Measurements from ENCODE around the gene TRAM2. TPM values are rescaled to one million over a fixed set of nuclear protein-coding genes. Genes with fewer than 3 reads are reported as not detected.
"Not testable (repeated sequence)": the region's sequence is repeated elsewhere in the genome, so short reads cannot be mapped to it uniquely, and the experiment has no call there.

The TRAM2 gene
- total RNA-seq, 4 donors from 2014 or later = 6.5 to 14.1 (median 7.2) TPM

DNA sequence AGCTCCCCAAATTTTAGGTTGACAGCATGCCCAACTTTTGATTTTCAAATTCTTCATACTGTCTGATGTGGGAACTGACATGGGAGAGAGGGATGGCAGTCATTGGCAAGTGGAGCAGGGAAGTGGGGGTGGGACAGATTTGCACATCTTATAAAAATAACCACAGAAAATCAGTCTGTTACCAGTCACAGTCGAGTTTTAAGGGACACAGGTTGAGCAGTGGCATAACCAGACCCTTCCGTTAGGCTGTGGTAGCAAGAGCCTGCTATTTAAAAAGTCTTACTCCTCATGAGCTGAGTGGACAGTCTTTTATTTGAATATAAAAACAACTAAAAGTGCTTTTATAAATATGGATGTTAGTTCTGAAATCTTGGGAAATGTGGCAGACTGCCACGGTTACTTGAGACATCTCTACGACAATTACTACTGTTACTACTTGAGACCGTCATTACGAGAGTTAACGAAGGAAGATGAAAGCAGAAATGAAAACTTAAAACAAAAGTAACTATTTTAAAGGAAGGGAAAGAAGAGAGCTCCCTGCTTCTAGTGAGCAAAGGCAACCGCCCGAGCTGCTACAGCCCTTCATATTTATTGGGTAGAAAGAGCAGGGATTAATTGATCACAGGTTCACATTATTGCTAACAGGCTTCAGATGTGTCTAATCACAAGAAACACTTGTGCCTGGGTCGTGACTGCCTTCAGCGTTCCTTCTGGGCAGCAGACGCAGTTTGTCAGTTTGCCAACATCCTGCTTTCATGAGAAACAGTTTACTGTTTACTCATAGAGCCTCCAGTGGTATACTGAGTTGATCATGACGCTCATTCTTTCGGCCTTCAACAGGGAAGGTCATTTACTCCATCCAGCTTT is 85.4 kb downstream of the TRAM2 start:
- Histone ChIP-seq H3K27ac (peak overlapping the region; percentile 54), H3K36me3 (peaks cover 2% of the 10 kb centered on the region), H3K27me3 (no peaks in the 10 kb centered on the region), H3K4me3 (peak overlapping the region; percentile 27), H3K9me3 (no peaks in the 10 kb centered on the region), H3K4me1 (no peaks in the 10 kb centered on the region)
- no peak for DNase-seq (ENCODE audit: low spot score in 2 of 2)
- no peak for TF ChIP-seq POLR2AphosphoS5 (IDR thresholded peaks at IDR 0.05)
- no peak for TF ChIP-seq POLR2A (IDR thresholded peaks at IDR 0.05)
- WGBS = 67% methylated on average over 14 of the region's 14 CpGs

DNA sequence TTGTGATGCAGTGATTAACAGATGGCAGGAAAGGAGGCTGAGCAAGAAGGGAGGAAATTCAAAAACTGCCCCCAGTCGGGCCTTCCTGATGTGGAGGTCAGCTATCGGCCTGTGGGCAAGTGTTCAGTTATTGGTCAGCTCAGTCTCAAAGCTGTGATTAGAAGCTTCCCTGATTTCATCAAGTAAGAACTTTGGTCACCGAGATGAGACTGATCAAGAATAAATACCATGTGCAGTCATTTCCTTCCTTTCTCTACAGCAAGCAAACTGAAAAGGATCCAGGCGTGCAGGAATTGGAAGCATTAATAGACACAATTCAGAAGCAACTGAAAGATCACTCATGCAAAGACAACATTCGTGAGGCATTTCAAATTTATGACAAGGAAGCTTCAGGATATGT is 87.0 kb downstream of the TRAM2 start:
- Histone ChIP-seq H3K9me3 (no peaks in the 10 kb centered on the region), H3K27ac (no peak overlapping the region), H3K36me3 (peaks cover 2% of the 10 kb centered on the region), H3K4me1 (no peaks in the 10 kb centered on the region), H3K27me3 (no peaks in the 10 kb centered on the region), H3K4me3 (no peak overlapping the region)
- TF ChIP-seq, protein P1, sequence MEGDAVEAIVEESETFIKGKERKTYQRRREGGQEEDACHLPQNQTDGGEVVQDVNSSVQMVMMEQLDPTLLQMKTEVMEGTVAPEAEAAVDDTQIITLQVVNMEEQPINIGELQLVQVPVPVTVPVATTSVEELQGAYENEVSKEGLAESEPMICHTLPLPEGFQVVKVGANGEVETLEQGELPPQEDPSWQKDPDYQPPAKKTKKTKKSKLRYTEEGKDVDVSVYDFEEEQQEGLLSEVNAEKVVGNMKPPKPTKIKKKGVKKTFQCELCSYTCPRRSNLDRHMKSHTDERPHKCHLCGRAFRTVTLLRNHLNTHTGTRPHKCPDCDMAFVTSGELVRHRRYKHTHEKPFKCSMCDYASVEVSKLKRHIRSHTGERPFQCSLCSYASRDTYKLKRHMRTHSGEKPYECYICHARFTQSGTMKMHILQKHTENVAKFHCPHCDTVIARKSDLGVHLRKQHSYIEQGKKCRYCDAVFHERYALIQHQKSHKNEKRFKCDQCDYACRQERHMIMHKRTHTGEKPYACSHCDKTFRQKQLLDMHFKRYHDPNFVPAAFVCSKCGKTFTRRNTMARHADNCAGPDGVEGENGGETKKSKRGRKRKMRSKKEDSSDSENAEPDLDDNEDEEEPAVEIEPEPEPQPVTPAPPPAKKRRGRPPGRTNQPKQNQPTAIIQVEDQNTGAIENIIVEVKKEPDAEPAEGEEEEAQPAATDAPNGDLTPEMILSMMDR (IDR thresholded peaks at IDR 0.05) = no peak
- TF ChIP-seq POLR2A (IDR thresholded peaks at IDR 0.05) = no peak
- no peak for TF ChIP-seq POLR2AphosphoS5 (IDR thresholded peaks at IDR 0.05)
- TF ChIP-seq EP300 (IDR thresholded peaks at IDR 0.05) = no peak
- no peak for DNase-seq (ENCODE audit: low spot score in 2 of 2)
- 87% methylated on average over 5 of the region's 5 CpGs for WGBS

DNA sequence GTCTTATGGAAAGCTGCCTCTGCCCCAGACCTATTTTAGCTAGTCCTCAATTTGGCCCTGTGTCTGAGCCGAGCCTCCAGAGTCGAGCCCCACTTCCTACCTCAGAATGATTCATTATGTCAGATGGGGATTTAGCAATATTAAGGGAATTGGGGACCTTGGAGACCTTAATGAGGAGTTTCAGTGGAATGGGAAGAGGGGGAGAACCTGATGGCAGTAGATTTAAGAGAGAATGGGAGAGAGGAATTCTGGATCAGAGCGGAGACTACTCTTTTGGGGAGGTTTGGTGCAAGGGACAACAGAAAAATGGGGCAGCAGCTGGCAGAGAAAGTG is 93.2 kb downstream of the TRAM2 start:
- no peaks in the 10 kb centered on the region for H3K27me3 ChIP-seq
- H3K27ac ChIP-seq = no peak overlapping the region
- H3K36me3 ChIP-seq = peaks cover 2% of the 10 kb centered on the region
- no peaks in the 10 kb centered on the region for H3K9me3 ChIP-seq
- no peak for DNase-seq (ENCODE audit: low spot score in 2 of 2)
- H3K4me3 ChIP-seq = no peak overlapping the region
- 84% methylated on average over 3 of the region's 3 CpGs for WGBS
- TF ChIP-seq POLR2AphosphoS5 (IDR thresholded peaks at IDR 0.05) = no peak
- TF ChIP-seq, protein P1 (IDR thresholded peaks at IDR 0.05) = no peak
- no peaks in the 10 kb centered on the region for H3K4me1 ChIP-seq

DNA sequence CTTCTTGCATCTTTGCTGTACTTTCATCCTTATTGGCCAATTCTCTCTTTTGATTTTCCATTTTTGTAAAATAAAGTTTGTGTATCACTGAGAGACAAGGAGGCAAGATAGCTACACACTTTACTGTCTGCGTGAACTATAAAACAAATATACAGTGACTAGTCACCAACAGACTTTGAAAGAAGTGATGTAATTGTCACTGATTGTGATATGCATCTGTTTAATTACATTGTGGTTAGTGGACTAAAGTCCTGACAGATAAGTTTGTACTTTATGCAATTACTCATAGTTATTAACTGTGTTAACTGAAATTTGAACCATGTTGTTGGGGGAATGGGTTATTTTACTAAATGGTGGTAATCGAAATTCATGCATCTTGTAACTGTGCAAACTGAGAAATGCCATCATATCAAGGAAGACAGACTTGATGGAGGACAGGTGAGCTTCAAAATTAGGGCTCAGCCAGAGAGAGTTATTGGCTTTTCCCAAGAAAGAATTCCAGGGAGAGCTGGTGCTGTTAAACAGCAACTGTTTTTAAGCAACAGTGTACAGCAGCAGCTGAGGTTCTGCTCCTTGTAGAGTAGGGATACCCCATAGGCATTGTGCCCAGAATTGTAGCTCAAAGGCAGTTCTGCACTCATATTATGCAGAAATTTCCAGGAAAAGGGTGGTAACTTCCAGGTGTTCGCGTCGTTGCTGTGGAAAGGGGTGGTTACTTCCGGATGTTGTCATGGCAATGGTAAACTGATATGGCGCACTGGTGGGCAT is 93.8 kb downstream of the TRAM2 start:
- H3K9me3 ChIP-seq = no peaks in the 10 kb centered on the region
- H3K27me3 ChIP-seq = no peaks in the 10 kb centered on the region
- 90% methylated on average over 7 of the region's 7 CpGs for WGBS
- no peak overlapping the region for H3K27ac ChIP-seq
- H3K4me1 ChIP-seq = no peaks in the 10 kb centered on the region
- no peak for DNase-seq (ENCODE audit: low spot score in 2 of 2)
- TF ChIP-seq POLR2A (IDR thresholded peaks at IDR 0.05) = no peak
- no peak overlapping the region for H3K4me3 ChIP-seq
- peaks cover 2% of the 10 kb centered on the region for H3K36me3 ChIP-seq

DNA sequence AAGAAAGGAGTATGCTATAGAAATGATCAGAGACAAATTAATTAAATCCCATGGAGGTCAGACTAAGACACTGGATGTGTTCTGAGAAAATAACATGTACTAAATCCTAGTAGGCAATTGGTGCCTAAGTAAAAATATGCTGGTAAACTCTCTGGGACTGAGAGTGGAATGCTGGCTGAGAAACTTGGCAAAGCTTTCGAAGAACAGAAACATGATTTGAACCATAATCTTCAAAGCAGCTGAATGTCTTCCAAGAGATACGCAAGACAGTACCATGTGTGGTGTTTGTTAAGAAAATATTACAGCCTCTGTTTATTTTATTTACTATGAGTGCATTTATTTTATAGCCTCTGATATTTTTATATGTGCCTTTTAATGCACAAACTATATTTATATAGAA is 101.6 kb downstream of the TRAM2 start:
- Histone ChIP-seq H3K4me1 (no peaks in the 10 kb centered on the region), H3K36me3 (no peaks in the 10 kb centered on the region), H3K27me3 (no peaks in the 10 kb centered on the region), H3K9me3 (no peaks in the 10 kb centered on the region), H3K27ac (no peak overlapping the region), H3K4me3 (no peak overlapping the region)
- DNase-seq (ENCODE audit: low spot score in 2 of 2) = no peak
- 48% methylated on average over 2 of the region's 2 CpGs for WGBS
- no peak for TF ChIP-seq POLR2AphosphoS5 (IDR thresholded peaks at IDR 0.05)

DNA sequence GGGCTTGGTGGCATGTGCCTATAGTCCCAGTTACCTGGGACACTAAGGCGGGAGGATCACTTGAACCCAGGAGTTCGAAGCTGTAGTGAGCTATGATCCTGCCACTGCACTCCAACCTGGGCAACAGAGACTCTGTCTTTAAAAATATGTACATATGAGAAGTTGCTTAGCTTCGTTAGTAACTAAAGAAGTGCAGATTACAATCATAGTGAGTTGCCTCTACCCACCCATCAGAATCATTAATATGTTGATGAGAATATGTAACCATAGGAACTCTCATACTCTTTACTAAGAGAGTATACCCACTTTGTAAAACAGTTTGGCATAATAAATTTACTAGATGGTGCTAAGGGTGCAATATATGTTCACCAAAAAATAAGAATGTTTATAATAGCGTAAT is 102.7 kb downstream of the TRAM2 start:
- Histone ChIP-seq H3K27me3 (no peaks in the 10 kb centered on the region), H3K9me3 (no peaks in the 10 kb centered on the region), H3K36me3 (no peaks in the 10 kb centered on the region), H3K4me3 (no peak overlapping the region), H3K27ac (no peak overlapping the region), H3K4me1 (no peaks in the 10 kb centered on the region)
- TF ChIP-seq EP300 (IDR thresholded peaks at IDR 0.05) (no peak), POLR2AphosphoS5 (IDR thresholded peaks at IDR 0.05) (no peak), POLR2A (IDR thresholded peaks at IDR 0.05) (no peak)
- TF ChIP-seq, protein P1 (IDR thresholded peaks at IDR 0.05) = no peak
- WGBS = 96% methylated on average over 4 of the region's 4 CpGs
- DNase-seq (ENCODE audit: low spot score in 2 of 2) = no peak

DNA sequence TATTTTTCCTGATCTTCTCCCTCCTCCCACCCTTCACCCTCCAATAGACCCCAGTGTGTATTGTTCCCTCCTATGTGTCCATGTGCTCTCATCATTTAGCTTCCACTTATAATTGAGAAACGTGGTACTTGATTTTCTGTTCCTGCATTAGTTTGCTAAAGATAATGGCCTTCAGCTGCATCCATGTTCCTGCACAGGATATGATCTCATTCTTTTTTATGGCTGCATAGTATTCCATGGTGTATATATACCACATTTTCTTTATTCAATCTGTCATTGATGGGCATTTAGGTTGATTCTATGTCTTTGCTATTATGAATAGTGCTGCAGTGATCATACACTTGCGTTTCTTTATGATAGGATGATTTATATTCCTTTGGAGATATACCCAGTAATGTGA is 115.7 kb downstream of the TRAM2 start:
- not testable (repeated sequence) for H3K36me3 ChIP-seq; DNase-seq (ENCODE audit: low spot score in 2 of 2); H3K27ac ChIP-seq; H3K4me3 ChIP-seq; H3K4me1 ChIP-seq; H3K27me3 ChIP-seq; H3K9me3 ChIP-seq
- 94% methylated on average over 2 of the region's 2 CpGs for WGBS

Data from suprapubic skin (tissue), 4 donors.